ENCODE results near the gene LETMD1. TPM values are rescaled to one million over a fixed set of nuclear protein-coding genes. Genes with fewer than 3 reads are reported as not detected.

The LETMD1 gene
- total RNA-seq, 1 donor from 2014 or later: 20.6 TPM

DNA sequence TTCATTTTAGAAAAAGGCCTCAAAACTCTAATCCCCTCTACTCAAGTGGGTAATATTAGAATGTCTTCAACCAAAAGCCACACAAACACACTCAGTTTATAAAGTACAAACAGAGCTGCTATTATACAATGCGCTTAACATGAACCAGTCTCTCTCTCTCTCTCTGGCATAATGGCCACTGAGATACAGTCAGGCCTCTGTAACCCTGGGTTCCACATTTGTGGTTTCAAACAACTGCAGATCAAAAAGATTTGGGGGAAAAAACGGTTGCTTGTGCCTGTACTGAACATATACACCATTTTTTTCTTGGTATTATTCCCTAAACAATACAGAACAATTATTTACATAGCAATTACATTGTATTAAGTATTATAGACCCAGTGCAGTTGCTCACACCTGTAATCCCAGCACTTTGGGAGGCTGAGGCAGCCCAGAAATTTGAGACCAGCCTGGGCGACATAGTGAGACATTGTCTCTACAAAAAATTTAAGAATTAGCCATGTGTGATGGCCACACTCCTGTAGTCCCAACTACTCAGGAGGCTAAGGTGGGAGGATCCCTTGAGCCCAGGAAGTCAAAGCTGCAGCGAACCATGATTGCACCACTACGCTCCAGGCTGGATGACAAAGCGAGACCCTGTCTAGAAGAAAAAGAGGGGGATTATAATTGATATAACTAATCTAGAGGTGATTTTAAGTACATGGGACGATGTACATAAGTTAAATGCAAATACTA is 27.5 kb upstream of the LETMD1 start:
- no peak for DNase-seq
- no peak for TF ChIP-seq CTCF (IDR thresholded peaks at IDR 0.05; ENCODE audit: borderline replicate concordance)
- Histone ChIP-seq H3K9me3 (replicated peaks) (no peaks in the 10 kb centered on the region), H3K27ac (replicated peaks) (no peak overlapping the region), H3K4me3 (no peak overlapping the region), H3K27me3 (ENCODE audit: low read depth) (no peaks in the 10 kb centered on the region), H3K36me3 (no peaks in the 10 kb centered on the region), H3K4me1 (peaks cover 36% of the 10 kb centered on the region)
- intact Hi-C loops (cut with micrococcal nuclease): no loop called here

DNA sequence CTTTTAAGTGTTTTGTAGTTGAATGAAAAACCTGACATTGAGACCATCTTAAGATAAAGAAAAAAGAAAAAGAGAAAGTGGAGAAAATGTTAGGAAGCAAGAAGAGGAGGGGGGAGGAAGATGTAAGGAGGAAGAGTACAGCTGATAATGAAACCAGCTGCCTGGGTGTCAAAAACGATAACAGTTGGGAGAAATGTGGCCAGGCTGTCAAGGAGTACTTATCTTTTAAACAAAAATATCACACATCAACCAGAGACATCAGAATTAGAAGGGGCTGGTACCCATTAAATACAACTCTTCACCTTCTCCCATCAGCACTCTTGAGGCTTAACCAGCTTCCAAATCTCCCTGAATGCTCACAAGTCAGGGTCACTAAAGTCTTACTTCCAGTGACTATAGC is 26.4 kb upstream of the LETMD1 start:
- H3K27me3 ChIP-seq (ENCODE audit: low read depth): no peaks in the 10 kb centered on the region
- peaks cover 47% of the 10 kb centered on the region for H3K4me1 ChIP-seq
- TF ChIP-seq CTCF (IDR thresholded peaks at IDR 0.05; ENCODE audit: borderline replicate concordance): no peak
- no peak for DNase-seq
- intact Hi-C loops (cut with micrococcal nuclease): no loop called here
- H3K4me3 ChIP-seq: no peak overlapping the region
- H3K36me3 ChIP-seq: no peaks in the 10 kb centered on the region
- H3K27ac ChIP-seq (replicated peaks): no peak overlapping the region
- no peaks in the 10 kb centered on the region for H3K9me3 ChIP-seq (replicated peaks)

DNA sequence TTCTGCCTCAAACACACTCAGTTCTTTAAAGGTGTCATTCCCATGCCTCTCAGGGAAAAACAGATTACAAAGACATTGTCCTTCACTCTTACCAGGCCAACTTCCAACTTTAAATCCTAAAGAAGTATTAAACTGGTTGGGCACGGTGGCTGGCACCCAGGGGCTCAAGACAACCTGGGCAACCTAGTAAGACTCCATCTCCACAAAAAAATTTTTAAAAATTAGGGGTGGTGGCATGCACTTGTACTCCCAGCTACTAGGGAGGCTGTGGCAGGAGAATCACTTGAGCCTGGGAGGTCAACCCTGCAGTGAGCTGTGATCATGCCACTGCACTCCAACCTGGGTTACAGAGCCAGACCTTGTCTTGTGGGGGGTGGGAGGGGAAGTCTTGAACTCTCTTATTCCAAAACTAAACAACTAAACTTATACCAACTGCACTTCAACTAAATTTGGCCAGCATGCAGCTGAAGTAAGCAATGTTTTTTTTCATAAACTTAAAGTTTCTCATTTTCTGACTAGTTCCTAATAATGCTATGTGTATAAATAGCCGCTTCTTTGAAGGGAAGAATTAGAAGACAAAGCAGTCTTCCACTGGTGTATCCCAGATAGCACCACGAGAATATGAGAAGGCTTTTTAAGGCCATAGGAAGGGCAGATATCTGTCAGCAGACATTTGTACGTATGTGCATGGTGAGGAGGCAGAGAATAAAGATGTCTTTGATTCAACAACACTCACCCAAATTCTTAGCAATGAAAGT is 24.3 kb upstream of the LETMD1 start:
- H3K4me1 ChIP-seq: peaks cover 43% of the 10 kb centered on the region
- H3K27me3 ChIP-seq (ENCODE audit: low read depth): no peaks in the 10 kb centered on the region
- H3K4me3 ChIP-seq: peak overlapping the region; percentile 89
- H3K9me3 ChIP-seq (replicated peaks): no peaks in the 10 kb centered on the region
- intact Hi-C loops (cut with micrococcal nuclease): no loop called here
- peak overlapping the region; percentile 89 for H3K27ac ChIP-seq (replicated peaks)
- DNase-seq: no peak
- H3K36me3 ChIP-seq: no peaks in the 10 kb centered on the region
- no peak for TF ChIP-seq CTCF (IDR thresholded peaks at IDR 0.05; ENCODE audit: borderline replicate concordance)

GRCh38 chr12:51025338-51025835 is 22.7 kb upstream of the LETMD1 start:
- Histone ChIP-seq H3K9me3 (replicated peaks) (no peaks in the 10 kb centered on the region), H3K27ac (replicated peaks) (peak overlapping the region; percentile 89), H3K4me1 (peaks cover 43% of the 10 kb centered on the region), H3K36me3 (no peaks in the 10 kb centered on the region), H3K4me3 (peak overlapping the region; percentile 89), H3K27me3 (ENCODE audit: low read depth) (no peaks in the 10 kb centered on the region)
- TF ChIP-seq CTCF (IDR thresholded peaks at IDR 0.05; ENCODE audit: borderline replicate concordance): no peak
- intact Hi-C loops (cut with micrococcal nuclease): no loop called here
- no peak for DNase-seq

DNA sequence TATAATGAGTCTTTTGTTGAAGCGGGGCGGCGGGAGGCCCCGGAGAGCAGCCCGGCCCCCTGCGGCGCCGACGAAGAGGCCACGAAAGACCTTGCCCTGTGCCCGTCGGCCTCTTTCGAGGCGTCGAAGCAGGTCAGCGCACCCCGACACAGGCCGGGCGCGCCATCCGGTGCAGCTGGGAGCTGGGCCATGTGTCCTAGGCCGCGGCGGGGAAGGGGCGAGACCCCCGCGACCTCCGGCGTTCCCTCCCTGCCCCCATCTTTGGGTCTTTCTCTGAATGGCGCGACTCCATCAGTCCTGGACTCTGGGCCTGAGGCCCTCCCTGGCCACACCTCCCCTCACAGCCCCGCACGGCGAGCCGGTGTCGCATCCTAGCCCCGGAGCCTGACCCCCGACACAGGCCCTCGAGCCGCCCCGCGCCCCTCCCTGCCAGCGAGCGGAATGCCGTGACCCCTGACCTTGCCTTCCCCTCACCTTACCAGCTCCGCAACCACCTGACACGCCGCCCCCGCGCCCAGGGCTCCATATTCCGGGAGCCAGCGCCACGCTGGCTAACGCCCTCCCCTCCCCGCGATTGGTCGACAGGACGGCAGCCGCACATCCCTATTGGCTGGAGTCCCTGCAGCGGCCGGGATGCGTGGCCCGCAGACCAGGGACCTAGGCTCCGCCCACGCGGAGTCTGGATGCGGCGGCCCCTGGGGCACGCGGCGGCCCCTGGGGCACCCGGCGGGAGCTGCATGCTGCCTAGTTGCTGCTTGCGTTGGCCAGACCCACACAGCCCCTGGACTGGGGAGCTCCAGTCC is 22.1 kb upstream of the LETMD1 start, which contains the start of gene SLC11A2:
TSS of gene SLC11A2 (minus strand) at position 549 of the 803 bp plus-strand sequence. CDS start 15,656 bp downstream, outside the sequence.
- H3K27me3 ChIP-seq (ENCODE audit: low read depth): no peaks in the 10 kb centered on the region
- peak within 1 kb of the TSS; percentile 89 for H3K27ac ChIP-seq (replicated peaks)
- H3K36me3 ChIP-seq: no peaks in the 10 kb centered on the region
- H3K9me3 ChIP-seq (replicated peaks): no peaks in the 10 kb centered on the region
- peaks cover 43% of the 10 kb centered on the region for H3K4me1 ChIP-seq
- H3K4me3 ChIP-seq: peak within 1 kb of the TSS; percentile 89
- intact Hi-C loops (cut with micrococcal nuclease): no loop called here
- TF ChIP-seq CTCF (IDR thresholded peaks at IDR 0.05; ENCODE audit: borderline replicate concordance): no peak
- peak; percentile 96 for DNase-seq
